Endodermal cell (in vitro differentiated cells): ENCODE data around the gene CHST11. TPM values are rescaled to one million over a fixed set of nuclear protein-coding genes. Genes with fewer than 3 reads are reported as not detected.

Experiments
- DNase-seq: peaks from one replicate; pipeline ENCODE4 v3.0.0-alpha.2; 2017
- H3K27ac ChIP-seq: 2 replicates; pipeline ENCODE4 v1.5.1; 2013; ENCODE audit warnings: mild to moderate bottlenecking, low read depth, low read length, moderate library complexity
- H3K27me3 ChIP-seq: 2 replicates; pipeline ENCODE4 v1.6.1; 2013; ENCODE audit warnings: mild to moderate bottlenecking, low read length, moderate library complexity; ENCODE audit not compliant: insufficient read depth, control insufficient read depth, poor library complexity, severe bottlenecking
- H3K36me3 ChIP-seq: 2 replicates; pipeline ENCODE4 v1.7.0; 2013; ENCODE audit warnings: mild to moderate bottlenecking, low read length, moderate library complexity; ENCODE audit not compliant: control insufficient read depth, insufficient read depth
- H3K4me1 ChIP-seq: one replicate; pipeline ENCODE4 v1.7.0; 2013; ENCODE audit warnings: low read length; ENCODE audit not compliant: control insufficient read depth, insufficient read depth
- H3K4me3 ChIP-seq: 2 replicates; pipeline ENCODE4 v1.5.1; 2013; ENCODE audit warnings: mild to moderate bottlenecking, low read length, moderate library complexity
- H3K9ac ChIP-seq: 2 replicates; pipeline ENCODE4 v1.6.1; 2013; ENCODE audit warnings: mild to moderate bottlenecking, low read length, moderate library complexity; ENCODE audit not compliant: poor library complexity, severe bottlenecking; ENCODE audit errors: extremely low read depth
- H3K9me3 ChIP-seq: 2 replicates; pipeline ENCODE4 v1.6.1; 2013; ENCODE audit warnings: mild to moderate bottlenecking, low read length, moderate library complexity; ENCODE audit not compliant: control insufficient read depth
- H3K27ac Mint-ChIP-seq: 2 replicates; pipeline ENCODE4 v1.8.0; 2020; ENCODE audit warnings: mixed read lengths
- H3K27me3 Mint-ChIP-seq: 2 replicates; pipeline ENCODE4 v1.8.0; 2021; ENCODE audit warnings: mild to moderate bottlenecking, mixed read lengths; ENCODE audit not compliant: insufficient read depth
- H3K36me3 Mint-ChIP-seq: 2 replicates; pipeline ENCODE4 v1.8.0; 2020; ENCODE audit warnings: low read depth, mixed read lengths
- H3K4me1 Mint-ChIP-seq: 2 replicates; pipeline ENCODE4 v1.8.0; 2020; ENCODE audit warnings: mixed read lengths
- H3K4me3 Mint-ChIP-seq: 2 replicates; pipeline ENCODE4 v1.8.0; 2020; ENCODE audit warnings: mild to moderate bottlenecking, moderate library complexity, mixed read lengths
- H3K9me3 Mint-ChIP-seq: 2 replicates; pipeline ENCODE4 v1.8.0; 2020; ENCODE audit warnings: mild to moderate bottlenecking, mixed read lengths
- WGBS, 2 experiments: methylation state at CpG; one replicate each; pipeline versions ENCODE4 v1.1.5 to v1.1.7; 2013; ENCODE audit warnings: missing lambda C conversion rate in 2 of 2, mixed read lengths in 1 of 2; ENCODE audit not compliant: insufficient coverage in 1 of 2, insufficient read length in 1 of 2; 5-methylcytosine and 5-hydroxymethylcytosine counted together
- total RNA-seq, 2 donors: library from RNA; stranded (reverse); fragmentation: NEBNext Ultra II Directional in 1 of 2; extraction: Animal tissue kit (Norgen Biotek cat#: 25700) in 1 of 2; gene quantifications; 2 replicates in 1 of 2; 3 replicates in 1 of 2; pipeline ENCODE4 v1.2.1, GENCODE V29; 2021
- TF ChIP-seq, protein P1 (sequence below): fragments of 200-600 bp; sonication (generic); conservative IDR thresholded peaks from 2 replicates; pipeline ENCODE4 v1.5.0; 2021; ENCODE audit warnings: antibody characterized with exemption, mild to moderate bottlenecking

CHST11 gene
- total RNA-seq, 2 donors from 2014 or later = 30.7 to 36.2 TPM

GRCh38 chr12:104496336-104496735 lies 39.6 kb downstream of the CHST11 start:
- TF ChIP-seq, protein P1, sequence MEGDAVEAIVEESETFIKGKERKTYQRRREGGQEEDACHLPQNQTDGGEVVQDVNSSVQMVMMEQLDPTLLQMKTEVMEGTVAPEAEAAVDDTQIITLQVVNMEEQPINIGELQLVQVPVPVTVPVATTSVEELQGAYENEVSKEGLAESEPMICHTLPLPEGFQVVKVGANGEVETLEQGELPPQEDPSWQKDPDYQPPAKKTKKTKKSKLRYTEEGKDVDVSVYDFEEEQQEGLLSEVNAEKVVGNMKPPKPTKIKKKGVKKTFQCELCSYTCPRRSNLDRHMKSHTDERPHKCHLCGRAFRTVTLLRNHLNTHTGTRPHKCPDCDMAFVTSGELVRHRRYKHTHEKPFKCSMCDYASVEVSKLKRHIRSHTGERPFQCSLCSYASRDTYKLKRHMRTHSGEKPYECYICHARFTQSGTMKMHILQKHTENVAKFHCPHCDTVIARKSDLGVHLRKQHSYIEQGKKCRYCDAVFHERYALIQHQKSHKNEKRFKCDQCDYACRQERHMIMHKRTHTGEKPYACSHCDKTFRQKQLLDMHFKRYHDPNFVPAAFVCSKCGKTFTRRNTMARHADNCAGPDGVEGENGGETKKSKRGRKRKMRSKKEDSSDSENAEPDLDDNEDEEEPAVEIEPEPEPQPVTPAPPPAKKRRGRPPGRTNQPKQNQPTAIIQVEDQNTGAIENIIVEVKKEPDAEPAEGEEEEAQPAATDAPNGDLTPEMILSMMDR = no peak
- Histone ChIP-seq H3K9me3 (no peaks in the 10 kb centered on the region), H3K27ac (no peak overlapping the region), H3K4me3 (no peak overlapping the region), H3K9ac (no peak overlapping the region), H3K4me1 (peaks cover 22% of the 10 kb centered on the region), H3K36me3 (peaks cover 5% of the 10 kb centered on the region), H3K27me3 (no peaks in the 10 kb centered on the region)
- peaks cover 13% of the 10 kb centered on the region for H3K36me3 Mint-ChIP-seq
- no peaks in the 10 kb centered on the region for H3K27me3 Mint-ChIP-seq
- H3K9me3 Mint-ChIP-seq = no peaks in the 10 kb centered on the region
- WGBS, 2 experiments = 67% methylated on average over 1 of the region's 1 CpG; no CpG with 5 or more reads in 1 of the 2 experiments
- H3K27ac Mint-ChIP-seq = no peak overlapping the region
- DNase-seq = no peak
- no peak overlapping the region for H3K4me3 Mint-ChIP-seq
- H3K4me1 Mint-ChIP-seq = peaks cover 41% of the 10 kb centered on the region

DNA sequence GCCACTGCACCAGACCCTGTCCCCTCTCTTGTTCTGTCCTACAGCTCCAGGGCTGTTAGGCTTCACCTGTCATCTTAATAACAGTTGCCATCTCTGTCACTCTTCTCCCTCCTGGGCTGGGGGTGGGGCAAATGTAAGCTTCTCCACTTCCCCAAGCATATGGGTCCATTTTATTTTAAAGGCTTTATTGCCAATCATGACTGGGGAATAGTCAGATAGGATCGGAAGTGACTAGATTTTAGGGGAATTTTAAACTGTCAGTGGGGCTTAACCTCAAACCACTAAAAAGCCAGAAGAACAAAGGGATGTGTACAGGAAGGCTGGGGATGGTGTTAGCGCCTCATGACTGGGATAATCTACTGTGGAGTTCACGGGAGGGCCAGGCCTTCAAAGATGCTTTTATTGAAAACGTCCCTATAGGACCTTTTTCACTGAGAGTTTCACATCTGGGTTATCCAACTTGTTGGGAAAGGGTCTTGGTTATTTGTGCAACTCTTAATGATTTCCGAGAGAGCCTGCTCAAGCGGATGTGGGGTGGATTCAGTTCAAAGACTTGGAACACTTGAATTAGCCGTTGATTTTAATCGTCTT lies 41.6 kb downstream of the CHST11 start:
- no peaks in the 10 kb centered on the region for H3K27me3 ChIP-seq
- H3K9ac ChIP-seq = no peak overlapping the region
- Mint-ChIP-seq H3K9me3 (no peaks in the 10 kb centered on the region), H3K36me3 (peaks cover 4% of the 10 kb centered on the region), H3K4me1 (peaks cover 44% of the 10 kb centered on the region), H3K27me3 (no peaks in the 10 kb centered on the region), H3K27ac (no peak overlapping the region), H3K4me3 (no peak overlapping the region)
- H3K4me1 ChIP-seq = peaks cover 22% of the 10 kb centered on the region
- no peak overlapping the region for H3K4me3 ChIP-seq
- TF ChIP-seq, protein P1 = no peak
- no peaks in the 10 kb centered on the region for H3K36me3 ChIP-seq
- 88 to 94% methylated on average over 7 to 8 of the region's 8 CpGs for WGBS, 2 experiments
- DNase-seq = no peak
- H3K27ac ChIP-seq = no peak overlapping the region
- no peaks in the 10 kb centered on the region for H3K9me3 ChIP-seq

DNA sequence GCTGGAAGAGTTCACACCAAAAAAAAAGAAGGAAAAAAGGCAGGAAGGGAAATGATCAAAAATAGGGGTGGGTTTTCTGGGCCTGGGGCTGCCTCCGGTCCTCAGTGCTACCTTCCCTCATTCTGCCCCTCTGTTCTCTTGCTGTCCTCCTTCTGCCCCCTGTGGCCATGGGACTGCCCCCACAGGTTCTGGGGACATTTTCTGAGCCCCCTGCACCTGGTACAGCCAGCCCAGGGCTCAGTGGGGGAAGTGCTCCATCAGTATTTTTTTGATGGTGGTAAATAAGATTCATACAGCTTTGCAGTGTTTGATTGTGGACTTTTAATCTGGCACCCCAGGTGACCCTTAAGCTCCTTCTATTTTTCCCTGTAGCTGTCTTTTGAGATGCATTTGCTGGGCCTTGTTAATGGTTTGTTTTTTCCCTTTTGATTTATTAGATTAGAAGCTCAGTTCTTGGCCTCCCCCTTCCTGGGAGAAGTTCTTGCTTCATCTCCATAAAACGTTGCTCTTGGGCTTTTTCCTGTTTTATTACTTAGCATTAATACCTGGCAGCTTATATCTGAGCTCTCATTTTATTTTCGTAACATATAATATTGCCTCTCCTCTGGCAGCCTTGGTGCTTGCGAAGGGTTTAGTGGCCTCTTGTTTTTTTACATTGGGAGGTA lies 43.1 kb downstream of the CHST11 start:
- H3K4me3 ChIP-seq = no peak overlapping the region
- H3K9me3 Mint-ChIP-seq = no peaks in the 10 kb centered on the region
- no peak overlapping the region for H3K9ac ChIP-seq
- no peak overlapping the region for H3K27ac Mint-ChIP-seq
- TF ChIP-seq, protein P1 = no peak
- H3K4me1 ChIP-seq = peaks cover 27% of the 10 kb centered on the region
- peaks cover 58% of the 10 kb centered on the region for H3K4me1 Mint-ChIP-seq
- DNase-seq = no peak
- H3K4me3 Mint-ChIP-seq = no peak overlapping the region
- no peaks in the 10 kb centered on the region for H3K9me3 ChIP-seq
- H3K27ac ChIP-seq = no peak overlapping the region
- peaks cover 2% of the 10 kb centered on the region for H3K27me3 Mint-ChIP-seq
- 76 to 80% methylated on average over 1 to 4 of the region's 4 CpGs for WGBS, 2 experiments
- H3K36me3 Mint-ChIP-seq = no peaks in the 10 kb centered on the region
- H3K36me3 ChIP-seq = no peaks in the 10 kb centered on the region
- H3K27me3 ChIP-seq = no peaks in the 10 kb centered on the region
